ENCODE measurements around the gene CAPG.
A peak's percentile ranks its signal among the peaks of the same experiment; 100 is the strongest.

The CAPG gene

GRCh38 chr2:85393836-85394235 is 16.3 kb downstream of the CAPG start:
- peaks cover 22% of the 10 kb centered on the region for H3K36me3 ChIP-seq (ENCODE audit: control insufficient read depth, insufficient read depth, low read length)
- H3K4me3 ChIP-seq (replicated peaks; ENCODE audit: low read depth, low read length): no peak overlapping the region
- TF ChIP-seq CTCF (IDR thresholded peaks at IDR 0.05; ENCODE audit: insufficient read depth, low read length, poor library complexity, severe bottlenecking): no peak
- no peaks in the 10 kb centered on the region for H3K27me3 ChIP-seq (replicated peaks; ENCODE audit: control insufficient read depth, insufficient read depth, low read length)
- DNase-seq (ENCODE audit: extremely low read depth, insufficient read length): no peak

- peak; percentile 90 for TF ChIP-seq CTCF (IDR thresholded peaks at IDR 0.05; ENCODE audit: insufficient read depth, low read length, poor library complexity, severe bottlenecking)
- DNase-seq (ENCODE audit: extremely low read depth, insufficient read length): peak; percentile 60
- peaks cover 27% of the 10 kb centered on the region for H3K36me3 ChIP-seq (ENCODE audit: control insufficient read depth, insufficient read depth, low read length)
- H3K4me3 ChIP-seq (replicated peaks; ENCODE audit: low read depth, low read length): no peak overlapping the region
- no peaks in the 10 kb centered on the region for H3K27me3 ChIP-seq (replicated peaks; ENCODE audit: control insufficient read depth, insufficient read depth, low read length)
These were observed 19.1 kb downstream of the CAPG start for GRCh38 chr2:85390941-85391669.

GRCh38 chr2:85388878-85389538 is 21.2 kb downstream of the CAPG start:
- no peak for DNase-seq (ENCODE audit: extremely low read depth, insufficient read length)
- Histone ChIP-seq H3K4me3 (replicated peaks; ENCODE audit: low read depth, low read length) (no peak overlapping the region), H3K36me3 (ENCODE audit: control insufficient read depth, insufficient read depth, low read length) (peaks cover 26% of the 10 kb centered on the region), H3K27me3 (replicated peaks; ENCODE audit: control insufficient read depth, insufficient read depth, low read length) (no peaks in the 10 kb centered on the region)
- no peak for TF ChIP-seq CTCF (IDR thresholded peaks at IDR 0.05; ENCODE audit: insufficient read depth, low read length, poor library complexity, severe bottlenecking)

GRCh38 chr2:85387754-85388153 is 22.4 kb downstream of the CAPG start:
- Histone ChIP-seq H3K27me3 (replicated peaks; ENCODE audit: control insufficient read depth, insufficient read depth, low read length) (no peaks in the 10 kb centered on the region), H3K36me3 (ENCODE audit: control insufficient read depth, insufficient read depth, low read length) (peaks cover 26% of the 10 kb centered on the region), H3K4me3 (replicated peaks; ENCODE audit: low read depth, low read length) (no peak overlapping the region)
- no peak for TF ChIP-seq CTCF (IDR thresholded peaks at IDR 0.05; ENCODE audit: insufficient read depth, low read length, poor library complexity, severe bottlenecking)
- no peak for DNase-seq (ENCODE audit: extremely low read depth, insufficient read length)

- no peak overlapping the region for H3K4me3 ChIP-seq (replicated peaks; ENCODE audit: low read depth, low read length)
- no peak for DNase-seq (ENCODE audit: extremely low read depth, insufficient read length)
- H3K36me3 ChIP-seq (ENCODE audit: control insufficient read depth, insufficient read depth, low read length): peaks cover 21% of the 10 kb centered on the region
- no peak for TF ChIP-seq CTCF (IDR thresholded peaks at IDR 0.05; ENCODE audit: insufficient read depth, low read length, poor library complexity, severe bottlenecking)
- H3K27me3 ChIP-seq (replicated peaks; ENCODE audit: control insufficient read depth, insufficient read depth, low read length): no peaks in the 10 kb centered on the region
These were observed 24.4 kb downstream of the CAPG start for GRCh38 chr2:85385746-85386145.

All from GM06990 (cell line).